Measurements from ENCODE around the gene DNAJB9. TPM values are rescaled to one million over a fixed set of nuclear protein-coding genes. Genes with fewer than 3 reads are reported as not detected.

The DNAJB9 gene
- total and polyA plus RNA-seq, 2 of the 8 experiments (the other 6 are each of a cell fraction or from before 2014, with no cell fraction given) = 1.8 to 9.7 TPM

DNA sequence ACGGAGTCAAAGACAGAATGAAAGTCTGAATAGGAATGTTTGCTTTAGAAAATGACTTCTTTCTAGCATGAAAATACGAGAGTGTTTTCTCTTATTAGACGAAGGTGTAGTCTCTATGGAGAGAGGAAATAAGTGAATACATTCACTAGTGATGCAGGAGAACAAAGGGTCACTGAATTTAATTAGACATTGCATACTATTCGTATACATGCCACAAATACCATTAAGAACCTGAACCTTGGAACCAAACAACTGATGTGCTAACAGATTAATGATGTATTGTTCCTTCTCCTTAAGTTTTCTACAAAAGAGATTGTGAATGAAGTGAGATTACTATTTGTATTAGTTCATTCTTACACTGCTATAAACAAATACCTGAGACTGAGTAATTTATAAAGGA is 10.4 kb upstream of the DNAJB9 start (continued):
- TF ChIP-seq PHF8 (conservative IDR thresholded peaks at IDR 0.05; ENCODE audit: low read depth, low read length) = no peak
- TF ChIP-seq KDM5A (IDR thresholded peaks at IDR 0.05; ENCODE audit: low read length) = no peak
- TF ChIP-seq TAF7 (optimal IDR thresholded peaks at IDR 0.05; ENCODE audit: borderline replicate concordance, low read depth, low read length) = no peak
- no peak for TF ChIP-seq ASH2L (IDR thresholded peaks at IDR 0.05; ENCODE audit: low read length)
- no peak for TF ChIP-seq KDM1A (IDR thresholded peaks at IDR 0.05; ENCODE audit: borderline replicate concordance, low read length)
- TF ChIP-seq, protein P1, sequence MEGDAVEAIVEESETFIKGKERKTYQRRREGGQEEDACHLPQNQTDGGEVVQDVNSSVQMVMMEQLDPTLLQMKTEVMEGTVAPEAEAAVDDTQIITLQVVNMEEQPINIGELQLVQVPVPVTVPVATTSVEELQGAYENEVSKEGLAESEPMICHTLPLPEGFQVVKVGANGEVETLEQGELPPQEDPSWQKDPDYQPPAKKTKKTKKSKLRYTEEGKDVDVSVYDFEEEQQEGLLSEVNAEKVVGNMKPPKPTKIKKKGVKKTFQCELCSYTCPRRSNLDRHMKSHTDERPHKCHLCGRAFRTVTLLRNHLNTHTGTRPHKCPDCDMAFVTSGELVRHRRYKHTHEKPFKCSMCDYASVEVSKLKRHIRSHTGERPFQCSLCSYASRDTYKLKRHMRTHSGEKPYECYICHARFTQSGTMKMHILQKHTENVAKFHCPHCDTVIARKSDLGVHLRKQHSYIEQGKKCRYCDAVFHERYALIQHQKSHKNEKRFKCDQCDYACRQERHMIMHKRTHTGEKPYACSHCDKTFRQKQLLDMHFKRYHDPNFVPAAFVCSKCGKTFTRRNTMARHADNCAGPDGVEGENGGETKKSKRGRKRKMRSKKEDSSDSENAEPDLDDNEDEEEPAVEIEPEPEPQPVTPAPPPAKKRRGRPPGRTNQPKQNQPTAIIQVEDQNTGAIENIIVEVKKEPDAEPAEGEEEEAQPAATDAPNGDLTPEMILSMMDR (IDR thresholded peaks at IDR 0.05; ENCODE audit: control extremely low read depth in 1 of 3, insufficient read depth in 1 of 3, low read depth in 1 of 3, low read length in 3 of 3) = no peak
